Fibroblast of pulmonary artery (primary cell): ENCODE data around the gene PLS3.
"Not testable (repeated sequence)": the region's sequence is repeated elsewhere in the genome, so short reads cannot be mapped to it uniquely, and the experiment has no call there.

Experiments used
- DNase-seq: peaks from one replicate; pipeline ENCODE4 v3.0.0-alpha.2; 2010; ENCODE audit warnings: low read depth
- H3K4me3 ChIP-seq: replicated peaks from 2 replicates; pipeline ENCODE4 v1.5.1; 2011; ENCODE audit warnings: low read depth, mild to moderate bottlenecking, control low read depth, low read length, moderate library complexity
- TF ChIP-seq, protein P1 (sequence below): IDR thresholded peaks from 2 replicates; pipeline ENCODE4 v1.5.1; 2011; ENCODE audit warnings: mild to moderate bottlenecking, control low read depth, low read length, inconsistent platforms; ENCODE audit errors: missing control alignments

Gene PLS3

DNA sequence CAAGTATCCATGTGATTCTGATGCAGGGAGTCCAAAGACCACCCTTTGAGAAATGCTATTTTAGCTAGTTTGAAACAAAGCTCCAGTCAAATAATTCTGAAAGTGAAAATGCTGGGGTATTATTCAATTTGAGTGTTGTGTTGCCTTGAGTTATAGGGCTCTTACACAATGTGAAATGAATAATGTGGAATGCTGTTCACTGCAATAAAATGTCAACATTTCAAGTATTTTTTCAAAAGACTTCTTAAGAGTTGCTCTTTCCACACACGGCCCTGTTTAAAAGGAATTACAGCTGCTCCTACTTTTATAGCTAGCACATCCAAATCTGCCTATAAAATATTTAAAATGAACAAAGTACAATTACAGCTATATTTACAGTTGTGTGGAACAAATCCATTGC lies 27.5 kb upstream of the PLS3 start:
- no peak overlapping the region for H3K4me3 ChIP-seq
- TF ChIP-seq, protein P1, sequence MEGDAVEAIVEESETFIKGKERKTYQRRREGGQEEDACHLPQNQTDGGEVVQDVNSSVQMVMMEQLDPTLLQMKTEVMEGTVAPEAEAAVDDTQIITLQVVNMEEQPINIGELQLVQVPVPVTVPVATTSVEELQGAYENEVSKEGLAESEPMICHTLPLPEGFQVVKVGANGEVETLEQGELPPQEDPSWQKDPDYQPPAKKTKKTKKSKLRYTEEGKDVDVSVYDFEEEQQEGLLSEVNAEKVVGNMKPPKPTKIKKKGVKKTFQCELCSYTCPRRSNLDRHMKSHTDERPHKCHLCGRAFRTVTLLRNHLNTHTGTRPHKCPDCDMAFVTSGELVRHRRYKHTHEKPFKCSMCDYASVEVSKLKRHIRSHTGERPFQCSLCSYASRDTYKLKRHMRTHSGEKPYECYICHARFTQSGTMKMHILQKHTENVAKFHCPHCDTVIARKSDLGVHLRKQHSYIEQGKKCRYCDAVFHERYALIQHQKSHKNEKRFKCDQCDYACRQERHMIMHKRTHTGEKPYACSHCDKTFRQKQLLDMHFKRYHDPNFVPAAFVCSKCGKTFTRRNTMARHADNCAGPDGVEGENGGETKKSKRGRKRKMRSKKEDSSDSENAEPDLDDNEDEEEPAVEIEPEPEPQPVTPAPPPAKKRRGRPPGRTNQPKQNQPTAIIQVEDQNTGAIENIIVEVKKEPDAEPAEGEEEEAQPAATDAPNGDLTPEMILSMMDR = no peak
- peak; percentile 72 for DNase-seq

DNA sequence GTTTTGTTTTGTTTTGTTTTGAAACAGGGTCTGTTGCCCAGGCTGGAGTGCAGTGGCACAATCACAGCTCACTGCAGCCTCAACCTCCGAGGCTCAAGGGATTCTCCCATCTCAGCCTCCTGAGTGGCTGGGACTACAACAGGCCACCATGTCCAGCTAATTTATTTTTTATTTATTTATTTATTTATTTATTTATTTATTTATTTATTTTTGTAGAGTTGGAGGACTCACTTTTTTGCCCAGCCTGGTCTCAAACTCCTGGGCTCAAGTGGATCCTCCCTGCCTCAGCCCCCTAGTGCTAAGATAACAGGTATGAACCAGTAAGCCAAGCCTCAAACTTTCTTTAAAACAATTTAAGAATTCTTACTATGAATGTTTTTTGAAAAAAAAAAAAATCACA lies 26.6 kb upstream of the PLS3 start:
- TF ChIP-seq, protein P1 = no peak
- H3K4me3 ChIP-seq = no peak overlapping the region

DNA sequence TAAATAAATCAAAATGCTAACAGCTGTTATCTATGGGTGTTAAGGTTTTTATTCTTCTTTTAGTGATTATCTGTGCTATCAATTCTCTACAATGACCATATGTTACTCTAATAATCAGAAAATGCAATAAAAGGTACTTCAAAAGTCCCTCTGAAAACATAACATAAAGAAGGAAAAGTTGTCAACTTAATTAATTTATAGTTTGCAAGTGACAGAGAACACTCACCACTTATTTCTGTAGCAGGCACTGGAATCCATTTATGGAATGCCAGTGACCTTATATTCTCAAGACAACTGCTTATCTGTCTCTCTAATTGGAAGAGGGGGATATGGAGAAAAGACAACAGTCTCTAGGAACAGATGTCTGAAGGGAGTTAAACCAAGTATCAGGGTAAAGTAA lies 25.6 kb upstream of the PLS3 start:
- no peak for DNase-seq
- TF ChIP-seq, protein P1 = no peak
- H3K4me3 ChIP-seq = no peak overlapping the region

More for the DNA sequence above, 26.6 kb upstream of the PLS3 start:
- no peak for DNase-seq

DNA sequence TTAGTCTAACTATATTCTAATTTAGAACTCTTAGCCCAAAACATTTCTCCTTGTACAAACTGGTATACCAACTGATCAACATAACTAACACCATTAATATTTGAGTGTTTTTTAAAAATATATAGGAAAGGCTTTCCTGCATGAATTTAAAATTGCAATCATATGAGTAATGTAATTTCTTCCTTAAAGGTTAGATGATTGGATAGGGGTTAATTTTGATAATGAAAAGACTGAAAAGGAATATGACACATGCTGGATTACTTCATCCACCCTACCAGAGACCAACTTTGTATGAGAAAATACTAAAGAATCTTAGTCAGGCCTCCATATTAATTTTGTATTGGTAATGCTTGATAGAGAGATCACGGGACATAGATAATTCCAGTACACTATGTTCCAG lies 25.1 kb upstream of the PLS3 start:
- TF ChIP-seq, protein P1 = no peak
- no peak overlapping the region for H3K4me3 ChIP-seq
- peak; percentile 12 for DNase-seq

DNA sequence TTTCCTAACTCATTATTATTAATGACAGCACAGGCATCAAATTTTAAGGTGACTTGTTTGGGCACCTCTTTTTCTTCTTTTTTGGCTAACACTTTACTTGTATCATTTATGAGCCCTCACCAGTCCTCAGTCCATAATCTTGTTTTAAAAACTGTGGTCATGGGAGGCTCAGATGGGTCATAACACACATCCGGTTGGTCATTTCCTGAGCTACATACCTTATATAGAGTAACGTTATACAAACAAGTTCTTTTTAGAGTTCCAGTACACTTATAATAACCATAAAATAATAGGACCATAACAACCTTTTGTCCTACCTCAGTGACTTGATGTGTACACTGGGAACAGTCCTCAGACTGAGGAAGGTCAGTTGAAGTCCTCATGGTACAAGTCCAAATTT lies 21.1 kb upstream of the PLS3 start:
- TF ChIP-seq, protein P1 = no peak
- no peak overlapping the region for H3K4me3 ChIP-seq
- DNase-seq = peak; percentile 35

DNA sequence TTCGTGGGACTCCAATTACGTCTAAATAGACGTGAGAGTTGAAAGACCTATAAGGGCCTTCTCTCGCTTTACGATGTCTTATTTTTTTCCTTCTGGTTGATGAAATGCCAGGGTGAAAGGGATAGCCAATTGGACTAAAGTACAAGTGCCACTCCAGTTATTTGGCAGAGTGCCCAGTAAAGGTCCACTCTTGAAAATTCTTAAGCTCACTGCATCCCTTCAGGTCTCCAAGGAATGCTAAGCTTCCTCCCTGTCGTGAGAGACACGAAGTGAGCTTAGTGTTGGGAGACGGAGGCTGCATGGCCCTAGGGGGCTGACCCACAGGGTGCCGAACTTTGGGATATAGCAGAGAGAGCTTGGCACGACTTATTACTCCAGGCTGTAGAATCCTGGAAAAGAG lies 19.9 kb upstream of the PLS3 start:
- not testable (repeated sequence) for H3K4me3 ChIP-seq, DNase-seq

DNA sequence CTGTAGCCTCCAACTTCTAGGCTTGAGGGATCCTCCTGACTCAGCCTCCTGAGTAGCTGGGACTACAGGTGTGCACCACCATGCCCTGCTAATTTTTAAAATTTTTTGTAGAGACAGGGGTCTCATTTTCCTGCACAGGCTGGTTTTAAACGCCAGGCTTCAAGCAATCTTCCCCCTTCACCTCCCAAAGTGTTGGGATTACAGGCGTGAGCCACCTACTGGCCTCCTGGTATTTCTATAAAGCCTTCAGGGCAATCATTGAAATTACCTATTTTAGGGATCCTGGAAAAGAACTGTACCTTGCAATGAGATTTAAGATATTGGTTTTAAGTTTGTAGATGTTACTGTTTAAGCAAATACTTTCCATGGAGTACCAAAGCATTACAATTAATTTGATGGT lies 13.5 kb upstream of the PLS3 start:
- H3K4me3 ChIP-seq = no peak overlapping the region
- TF ChIP-seq, protein P1 = no peak
- no peak for DNase-seq

DNA sequence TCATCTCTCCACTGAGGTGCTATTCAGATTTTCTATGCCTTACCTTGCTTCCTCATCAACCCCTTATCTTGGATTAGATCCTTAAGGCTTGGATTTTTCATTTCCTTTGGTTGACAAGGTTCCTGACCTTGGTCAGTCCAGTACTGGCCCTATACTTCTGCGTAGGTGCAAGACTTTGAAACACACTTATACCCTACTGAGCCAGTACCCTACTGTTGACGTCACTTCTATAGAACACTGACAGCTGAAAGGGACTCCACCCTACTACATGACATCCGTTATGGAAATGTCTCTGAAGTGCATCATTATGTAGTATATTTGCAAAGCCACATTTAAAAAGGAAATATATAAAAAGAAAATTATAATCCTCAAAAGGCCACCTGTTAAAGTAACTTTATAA lies 12.0 kb upstream of the PLS3 start:
- TF ChIP-seq, protein P1 = no peak
- H3K4me3 ChIP-seq = no peak overlapping the region
- no peak for DNase-seq
